ENCODE measurements around the gene OAT. TPM values are rescaled to one million over a fixed set of nuclear protein-coding genes. Genes with fewer than 3 reads are reported as not detected.

The OAT gene
- polyA plus RNA-seq, 4 donors = 83.9 to 110 (median 102) TPM

DNA sequence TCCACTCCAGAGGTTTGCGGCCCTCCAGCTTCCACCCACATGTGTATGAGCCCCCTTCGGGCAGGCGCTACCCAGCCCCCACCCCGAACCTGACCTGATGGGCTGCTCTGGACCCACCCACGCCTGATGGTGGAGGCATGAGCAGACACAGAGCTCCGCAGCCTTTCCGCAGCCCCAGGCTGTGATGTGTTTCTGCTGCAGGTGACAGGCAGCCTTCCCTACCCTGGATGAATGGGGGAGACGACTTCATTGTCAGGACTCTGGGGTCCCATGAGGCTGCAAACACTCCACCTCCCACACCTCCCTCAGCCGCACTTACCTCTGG, 61.2 kb downstream of the OAT start:
- no peak for DNase-seq (ENCODE audit: low read depth in 4 of 4, low spot score in 3 of 4)

- no peak for DNase-seq (ENCODE audit: low read depth in 4 of 4, low spot score in 3 of 4)
Measured at GRCh38 chr10:124356701-124357560, 61.8 kb downstream of the OAT start.

- DNase-seq (ENCODE audit: low read depth in 4 of 4, low spot score in 3 of 4) = peak in 2 of 4 donors; percentile 29 to 31
Measured at GRCh38 chr10:124354411-124355382, 64.0 kb downstream of the OAT start.

DNA sequence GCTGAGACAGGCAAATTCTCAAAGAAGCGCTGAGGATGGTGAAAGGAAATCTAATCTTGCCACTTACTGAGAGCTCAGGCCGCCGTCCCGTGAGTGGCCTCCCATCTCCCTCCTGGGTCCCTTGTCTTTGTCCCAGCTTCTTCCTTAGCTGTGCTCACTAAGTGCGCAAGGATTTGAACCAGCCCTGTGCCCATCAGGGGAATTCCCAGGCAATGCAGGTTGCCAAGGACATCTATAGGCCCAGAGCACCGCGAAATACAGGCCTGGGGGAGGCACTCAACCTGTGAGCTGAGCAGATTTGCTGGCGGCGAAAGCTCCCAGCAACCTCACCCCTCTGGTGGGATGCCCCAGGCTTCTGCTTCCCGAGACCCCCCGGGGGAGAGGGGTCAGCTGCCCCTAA, 64.8 kb downstream of the OAT start:
- no peak for DNase-seq (ENCODE audit: low read depth in 4 of 4, low spot score in 3 of 4)

DNA sequence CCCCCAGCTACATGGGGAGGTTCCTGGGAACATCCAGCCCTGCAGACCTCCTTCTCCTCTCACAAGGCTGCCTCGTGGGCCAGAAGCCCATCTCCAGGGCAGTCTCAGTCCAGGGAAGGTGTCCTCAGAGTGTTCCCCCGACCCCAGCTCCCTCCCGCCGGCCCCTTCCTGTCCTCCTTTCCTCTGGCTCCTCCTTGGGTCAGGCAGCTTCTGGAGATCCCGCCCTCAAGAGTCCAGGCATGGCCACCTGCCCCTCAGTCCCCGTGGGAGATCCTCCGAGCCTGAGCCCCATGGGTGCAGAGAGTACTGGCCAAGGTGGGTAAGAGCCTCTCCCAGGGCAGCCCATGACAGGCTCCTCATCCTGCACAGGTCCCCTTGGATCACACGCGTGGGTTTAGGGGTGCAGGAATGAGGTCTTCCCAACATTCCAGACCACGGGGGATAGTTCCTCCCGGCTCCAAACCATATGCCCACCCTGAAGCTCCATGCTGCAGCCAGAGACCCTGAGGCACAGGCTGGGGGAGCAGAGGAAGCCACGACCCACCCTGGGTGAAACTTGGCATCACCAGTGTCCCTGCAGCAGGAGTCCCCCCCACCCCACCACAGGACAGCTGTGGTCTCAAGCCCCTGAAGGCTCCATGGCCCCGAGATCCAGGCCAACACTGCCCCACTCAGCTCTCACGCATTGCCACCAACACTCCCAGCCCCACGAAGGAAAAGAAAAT, 65.5 kb downstream of the OAT start:
- no peak for DNase-seq (ENCODE audit: low read depth in 4 of 4, low spot score in 3 of 4)

- no peak for DNase-seq (ENCODE audit: low read depth in 4 of 4, low spot score in 3 of 4)
Measured at GRCh38 chr10:124351481-124352220, 67.1 kb downstream of the OAT start.

GRCh38 chr10:124350806-124351205, 67.9 kb downstream of the OAT start:
- DNase-seq (ENCODE audit: low read depth in 4 of 4, low spot score in 3 of 4) = no peak

- DNase-seq (ENCODE audit: low read depth in 4 of 4, low spot score in 3 of 4) = no peak
Measured at GRCh38 chr10:124349996-124350280, 68.8 kb downstream of the OAT start.

GRCh38 chr10:124349231-124349995, 69.3 kb downstream of the OAT start:
- DNase-seq (ENCODE audit: low read depth in 4 of 4, low spot score in 3 of 4) = no peak

DNA sequence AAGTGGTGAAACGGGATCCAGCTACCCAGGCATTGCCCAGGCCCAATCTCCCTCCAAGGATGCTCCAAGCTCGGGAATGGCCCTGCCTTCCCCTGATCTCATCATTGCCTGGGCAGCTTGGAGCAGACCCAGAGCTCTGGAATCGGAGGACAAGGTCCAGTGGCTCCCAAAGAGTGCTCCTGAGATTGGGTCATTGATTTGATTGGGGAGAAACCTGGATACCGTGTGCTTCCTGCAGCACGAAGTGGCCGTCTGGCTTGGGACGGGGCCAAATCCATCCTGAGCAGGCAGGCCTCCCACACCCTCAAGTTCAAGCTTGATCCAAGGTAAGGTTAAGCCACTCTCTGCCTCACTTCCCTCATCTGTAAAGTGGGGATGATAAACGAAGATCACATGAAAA, 69.9 kb downstream of the OAT start:
- DNase-seq (ENCODE audit: low read depth in 4 of 4, low spot score in 3 of 4) = no peak

DNA sequence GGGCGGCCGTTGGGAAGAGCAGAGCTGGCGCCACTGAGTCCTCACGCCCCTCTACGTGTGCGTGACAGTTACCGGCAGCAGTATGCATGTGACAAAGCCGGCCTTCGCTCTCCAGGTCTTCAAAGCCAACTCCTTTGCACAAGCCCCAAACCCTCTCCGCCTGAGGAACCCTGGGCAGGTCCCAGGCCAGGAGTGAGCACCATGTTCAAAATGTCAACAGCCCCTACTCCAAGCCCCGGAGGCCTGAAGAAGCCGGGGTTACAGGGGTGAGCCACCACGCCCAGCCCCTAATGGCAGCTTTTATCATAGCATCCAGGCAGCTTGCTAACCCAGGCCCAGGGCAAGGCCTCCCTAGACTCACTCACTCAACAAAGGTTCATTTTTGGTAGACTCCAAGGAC, 70.8 kb downstream of the OAT start:
- no peak for DNase-seq (ENCODE audit: low read depth in 4 of 4, low spot score in 3 of 4)

Other genes starting within 250 kb of the OAT start
- gene NKX1-2, start 31.1 kb upstream of the OAT start, polyA plus RNA-seq (ENCODE audit: insufficient read length in 4 of 4) = under 1 TPM in 1 of 4 donors, not detected in 3; 0.01 TPM
- gene LHPP, start 42.9 kb upstream of the OAT start, polyA plus RNA-seq (ENCODE audit: insufficient read length in 4 of 4) = 10 to 100 TPM; 18.1 to 23.5 (median 21.8) TPM

Data from right renal pelvis (tissue), 4 donors.